WTC11 (cell line): ENCODE data around the gene GDPD4. TPM values are rescaled to one million over a fixed set of nuclear protein-coding genes. Genes with fewer than 3 reads are reported as not detected.

ENCODE experiments used
- ATAC-seq: fragments of 200-7000 bp; cut with Tn5 transposase; 2 replicates; pipeline ENCODE4 v1.10.0; 2021; ENCODE audit warnings: mild to moderate bottlenecking, moderate library complexity
- CTCF ChIA-PET: fragments of 300-600 bp; sonication (Branson Sonifier 250); formaldehyde crosslinking; loops from one replicate; lab custom pipeline; 2021; ENCODE audit warnings: antibody characterized with exemption; lab: Charles Lee
- POLR2A ChIA-PET: fragments of 350-600 bp; sonication (Branson Sonifier 250); formaldehyde crosslinking; loops from one replicate; lab custom pipeline; 2021; ENCODE audit warnings: antibody characterized with exemption; lab: Charles Lee
- DNase-seq: peaks from one replicate; pipeline ENCODE4 v3.0.0; 2021; ENCODE audit warnings: low spot score
- H3K27ac Mint-ChIP-seq: 2 replicates; pipeline ENCODE4 v1.8.0; 2021; ENCODE audit warnings: mixed read lengths
- H3K27me3 Mint-ChIP-seq: 2 replicates; pipeline ENCODE4 v1.8.0; 2021; ENCODE audit warnings: low read depth, mild to moderate bottlenecking, moderate library complexity, mixed read lengths
- H3K36me3 Mint-ChIP-seq: 2 replicates; pipeline ENCODE4 v1.8.0; 2021; ENCODE audit warnings: mixed read lengths
- H3K4me1 Mint-ChIP-seq: 2 replicates; pipeline ENCODE4 v1.8.0; 2022; ENCODE audit warnings: mixed read lengths
- H3K4me3 Mint-ChIP-seq: 2 replicates; pipeline ENCODE4 v1.8.0; 2021; ENCODE audit warnings: mild to moderate bottlenecking, moderate library complexity, mixed read lengths
- H3K9me3 Mint-ChIP-seq: 2 replicates; pipeline ENCODE4 v1.8.0; 2021; ENCODE audit warnings: mixed read lengths
- CBFB ChIP-seq: sonication (generic); formaldehyde crosslinking; IDR thresholded peaks from 2 replicates; pipeline ENCODE4 v1.8.1; 2022; ENCODE audit warnings: mild to moderate bottlenecking, low read depth, missing genetic modification reagents
- EMX1 ChIP-seq: fragments of 250-450 bp; sonication (Bioruptor Pico); IDR thresholded peaks from 2 replicates; pipeline ENCODE4 v1.8.0; 2021; ENCODE audit warnings: mild to moderate bottlenecking
- FOXP1 ChIP-seq: sonication (generic); formaldehyde crosslinking; IDR thresholded peaks from 2 replicates; pipeline ENCODE4 v1.8.0; 2022; ENCODE audit warnings: missing genetic modification reagents, mild to moderate bottlenecking, moderate library complexity, borderline replicate concordance
- MXD4 ChIP-seq: fragments of 250-450 bp; sonication (Bioruptor Pico); IDR thresholded peaks from 2 replicates; pipeline ENCODE4 v1.8.0; 2021; ENCODE audit warnings: mild to moderate bottlenecking, moderate library complexity, borderline replicate concordance
- MYBL2 ChIP-seq: sonication (generic); formaldehyde crosslinking; IDR thresholded peaks from 2 replicates; pipeline ENCODE4 v1.8.1; 2023; ENCODE audit warnings: mild to moderate bottlenecking, moderate library complexity, missing genetic modification reagents
- NFE2L1 ChIP-seq: sonication (generic); formaldehyde crosslinking; IDR thresholded peaks from 2 replicates; pipeline ENCODE4 v1.8.1; 2023; ENCODE audit warnings: missing genetic modification reagents
- NFYB ChIP-seq: sonication (generic); formaldehyde crosslinking; conservative IDR thresholded peaks from 2 replicates; pipeline ENCODE4 v1.8.0; 2022; ENCODE audit warnings: low read depth, missing genetic modification reagents
- PRRX2 ChIP-seq: fragments of 250-450 bp; sonication (Bioruptor Pico); IDR thresholded peaks from 2 replicates; pipeline ENCODE4 v1.8.0; 2021; ENCODE audit warnings: mild to moderate bottlenecking
- RORB ChIP-seq: fragments of 250-450 bp; sonication (Bioruptor Pico); IDR thresholded peaks from 2 replicates; pipeline ENCODE4 v1.9.0; 2021; ENCODE audit warnings: mild to moderate bottlenecking
- SOX15 ChIP-seq: fragments of 250-450 bp; sonication (Bioruptor Pico); IDR thresholded peaks from 2 replicates; pipeline ENCODE4 v1.9.0; 2021; ENCODE audit warnings: mild to moderate bottlenecking
- TCF7 ChIP-seq: sonication (generic); formaldehyde crosslinking; IDR thresholded peaks from 2 replicates; pipeline ENCODE4 v1.8.0; 2022; ENCODE audit warnings: mild to moderate bottlenecking, low read depth, missing genetic modification reagents, moderate library complexity
- TEAD4 ChIP-seq: sonication (generic); formaldehyde crosslinking; IDR thresholded peaks from 2 replicates; pipeline ENCODE4 v1.8.0; 2022; ENCODE audit warnings: mild to moderate bottlenecking, missing genetic modification reagents
- ZNF138 ChIP-seq: sonication (generic); formaldehyde crosslinking; conservative IDR thresholded peaks from 2 replicates; pipeline ENCODE4 v1.8.1; 2022; ENCODE audit warnings: mild to moderate bottlenecking, moderate library complexity, missing genetic modification reagents
- ZNF416 ChIP-seq: fragments of 250-450 bp; sonication (Bioruptor Pico); IDR thresholded peaks from 2 replicates; pipeline ENCODE4 v1.9.0; 2021; ENCODE audit warnings: mild to moderate bottlenecking, inconsistent platforms
- total RNA-seq: library from RNA; stranded (reverse); gene quantifications from 3 replicates; pipeline ENCODE4 v1.2.3, GENCODE V29; 2021
- TF ChIP-seq, protein P1 (sequence below): sonication (generic); formaldehyde crosslinking; IDR thresholded peaks from 2 replicates; pipeline ENCODE4 v1.8.0; 2023; ENCODE audit warnings: missing genetic modification reagents, mild to moderate bottlenecking, borderline replicate concordance
- TF ChIP-seq, protein P2 (sequence below): sonication (generic); formaldehyde crosslinking; IDR thresholded peaks from 2 replicates; pipeline ENCODE4 v1.8.1; 2023; ENCODE audit warnings: mild to moderate bottlenecking, missing genetic modification reagents
- TF ChIP-seq, protein P3 (sequence below): fragments of 250-450 bp; sonication (Bioruptor Pico); IDR thresholded peaks from 2 replicates; pipeline ENCODE4 v2.1.2; 2022; ENCODE audit warnings: mild to moderate bottlenecking, moderate library complexity
- TF ChIP-seq, protein P4 (sequence below): sonication (generic); formaldehyde crosslinking; IDR thresholded peaks from 2 replicates; pipeline ENCODE4 v1.8.0; 2022; ENCODE audit warnings: mild to moderate bottlenecking, missing genetic modification reagents
- TF ChIP-seq, protein P5 (sequence below): fragments of 250-450 bp; sonication (Bioruptor Pico); IDR thresholded peaks from 2 replicates; pipeline ENCODE4 v1.9.0; 2021; ENCODE audit warnings: moderate library complexity, mild to moderate bottlenecking, inconsistent platforms, borderline replicate concordance
- TF ChIP-seq, protein P6 (sequence below): sonication (generic); formaldehyde crosslinking; IDR thresholded peaks from 2 replicates; pipeline ENCODE4 v1.8.1; 2023; ENCODE audit warnings: mild to moderate bottlenecking, missing genetic modification reagents, moderate library complexity
- TF ChIP-seq, protein P7 (sequence below): sonication (generic); formaldehyde crosslinking; IDR thresholded peaks from 2 replicates; pipeline ENCODE4 v1.8.1; 2022; ENCODE audit warnings: low read depth, missing genetic modification reagents, borderline replicate concordance
- TF ChIP-seq, protein P8 (sequence below): sonication (generic); formaldehyde crosslinking; IDR thresholded peaks from 2 replicates; pipeline ENCODE4 v1.8.1; 2023; ENCODE audit warnings: mild to moderate bottlenecking, missing genetic modification reagents
- TF ChIP-seq, protein P9 (sequence below): sonication (generic); formaldehyde crosslinking; IDR thresholded peaks from 2 replicates; pipeline ENCODE4 v1.8.1; 2023; ENCODE audit warnings: mild to moderate bottlenecking, missing genetic modification reagents, moderate library complexity

GDPD4 gene
- total RNA-seq, 1 experiment from 2014 or later, result not detected

DNA sequence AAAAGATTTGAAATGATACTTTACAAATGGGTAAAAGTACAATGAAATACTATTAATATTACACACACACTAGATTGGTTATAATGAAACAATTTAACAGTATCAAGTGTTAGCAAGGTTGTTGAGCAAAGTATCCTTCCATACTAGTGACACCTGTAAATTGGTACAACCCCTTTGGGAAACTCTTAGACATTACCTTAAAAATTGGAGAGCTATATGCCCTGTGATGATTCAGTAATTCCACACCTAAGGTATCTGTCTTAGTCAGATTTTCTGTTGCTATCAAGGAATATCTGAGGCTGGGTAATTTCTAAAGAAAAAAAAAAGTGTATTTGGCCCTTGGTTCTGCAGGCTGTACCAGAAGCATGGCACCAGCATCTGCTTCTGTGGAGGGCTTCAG is 7.4 kb upstream of the GDPD4 start (continued):
- TF ChIP-seq, protein P1, sequence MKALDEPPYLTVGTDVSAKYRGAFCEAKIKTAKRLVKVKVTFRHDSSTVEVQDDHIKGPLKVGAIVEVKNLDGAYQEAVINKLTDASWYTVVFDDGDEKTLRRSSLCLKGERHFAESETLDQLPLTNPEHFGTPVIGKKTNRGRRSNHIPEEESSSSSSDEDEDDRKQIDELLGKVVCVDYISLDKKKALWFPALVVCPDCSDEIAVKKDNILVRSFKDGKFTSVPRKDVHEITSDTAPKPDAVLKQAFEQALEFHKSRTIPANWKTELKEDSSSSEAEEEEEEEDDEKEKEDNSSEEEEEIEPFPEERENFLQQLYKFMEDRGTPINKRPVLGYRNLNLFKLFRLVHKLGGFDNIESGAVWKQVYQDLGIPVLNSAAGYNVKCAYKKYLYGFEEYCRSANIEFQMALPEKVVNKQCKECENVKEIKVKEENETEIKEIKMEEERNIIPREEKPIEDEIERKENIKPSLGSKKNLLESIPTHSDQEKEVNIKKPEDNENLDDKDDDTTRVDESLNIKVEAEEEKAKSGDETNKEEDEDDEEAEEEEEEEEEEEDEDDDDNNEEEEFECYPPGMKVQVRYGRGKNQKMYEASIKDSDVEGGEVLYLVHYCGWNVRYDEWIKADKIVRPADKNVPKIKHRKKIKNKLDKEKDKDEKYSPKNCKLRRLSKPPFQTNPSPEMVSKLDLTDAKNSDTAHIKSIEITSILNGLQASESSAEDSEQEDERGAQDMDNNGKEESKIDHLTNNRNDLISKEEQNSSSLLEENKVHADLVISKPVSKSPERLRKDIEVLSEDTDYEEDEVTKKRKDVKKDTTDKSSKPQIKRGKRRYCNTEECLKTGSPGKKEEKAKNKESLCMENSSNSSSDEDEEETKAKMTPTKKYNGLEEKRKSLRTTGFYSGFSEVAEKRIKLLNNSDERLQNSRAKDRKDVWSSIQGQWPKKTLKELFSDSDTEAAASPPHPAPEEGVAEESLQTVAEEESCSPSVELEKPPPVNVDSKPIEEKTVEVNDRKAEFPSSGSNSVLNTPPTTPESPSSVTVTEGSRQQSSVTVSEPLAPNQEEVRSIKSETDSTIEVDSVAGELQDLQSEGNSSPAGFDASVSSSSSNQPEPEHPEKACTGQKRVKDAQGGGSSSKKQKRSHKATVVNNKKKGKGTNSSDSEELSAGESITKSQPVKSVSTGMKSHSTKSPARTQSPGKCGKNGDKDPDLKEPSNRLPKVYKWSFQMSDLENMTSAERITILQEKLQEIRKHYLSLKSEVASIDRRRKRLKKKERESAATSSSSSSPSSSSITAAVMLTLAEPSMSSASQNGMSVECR, result no peak
- TF ChIP-seq FOXP1 (CRISPR knock-in tag), result no peak
- no peak for TF ChIP-seq PRRX2 (CRISPR knock-in tag)
- TF ChIP-seq, protein P2, sequence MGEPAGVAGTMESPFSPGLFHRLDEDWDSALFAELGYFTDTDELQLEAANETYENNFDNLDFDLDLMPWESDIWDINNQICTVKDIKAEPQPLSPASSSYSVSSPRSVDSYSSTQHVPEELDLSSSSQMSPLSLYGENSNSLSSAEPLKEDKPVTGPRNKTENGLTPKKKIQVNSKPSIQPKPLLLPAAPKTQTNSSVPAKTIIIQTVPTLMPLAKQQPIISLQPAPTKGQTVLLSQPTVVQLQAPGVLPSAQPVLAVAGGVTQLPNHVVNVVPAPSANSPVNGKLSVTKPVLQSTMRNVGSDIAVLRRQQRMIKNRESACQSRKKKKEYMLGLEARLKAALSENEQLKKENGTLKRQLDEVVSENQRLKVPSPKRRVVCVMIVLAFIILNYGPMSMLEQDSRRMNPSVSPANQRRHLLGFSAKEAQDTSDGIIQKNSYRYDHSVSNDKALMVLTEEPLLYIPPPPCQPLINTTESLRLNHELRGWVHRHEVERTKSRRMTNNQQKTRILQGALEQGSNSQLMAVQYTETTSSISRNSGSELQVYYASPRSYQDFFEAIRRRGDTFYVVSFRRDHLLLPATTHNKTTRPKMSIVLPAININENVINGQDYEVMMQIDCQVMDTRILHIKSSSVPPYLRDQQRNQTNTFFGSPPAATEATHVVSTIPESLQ (CRISPR knock-in tag), result no peak
- TF ChIP-seq ZNF416, result no peak
- TF ChIP-seq, protein P3, sequence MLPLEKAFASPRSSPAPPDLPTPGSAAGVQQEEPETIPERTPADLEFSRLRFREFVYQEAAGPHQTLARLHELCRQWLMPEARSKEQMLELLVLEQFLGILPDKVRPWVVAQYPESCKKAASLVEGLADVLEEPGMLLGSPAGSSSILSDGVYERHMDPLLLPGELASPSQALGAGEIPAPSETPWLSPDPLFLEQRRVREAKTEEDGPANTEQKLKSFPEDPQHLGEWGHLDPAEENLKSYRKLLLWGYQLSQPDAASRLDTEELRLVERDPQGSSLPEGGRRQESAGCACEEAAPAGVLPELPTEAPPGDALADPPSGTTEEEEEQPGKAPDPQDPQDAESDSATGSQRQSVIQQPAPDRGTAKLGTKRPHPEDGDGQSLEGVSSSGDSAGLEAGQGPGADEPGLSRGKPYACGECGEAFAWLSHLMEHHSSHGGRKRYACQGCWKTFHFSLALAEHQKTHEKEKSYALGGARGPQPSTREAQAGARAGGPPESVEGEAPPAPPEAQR (CRISPR knock-in tag), result no peak
- TF ChIP-seq NFE2L1 (CRISPR knock-in tag), result no peak
- TF ChIP-seq NFYB (CRISPR knock-in tag), result no peak
- TF ChIP-seq CBFB, result no peak
- no peak for TF ChIP-seq TEAD4

DNA sequence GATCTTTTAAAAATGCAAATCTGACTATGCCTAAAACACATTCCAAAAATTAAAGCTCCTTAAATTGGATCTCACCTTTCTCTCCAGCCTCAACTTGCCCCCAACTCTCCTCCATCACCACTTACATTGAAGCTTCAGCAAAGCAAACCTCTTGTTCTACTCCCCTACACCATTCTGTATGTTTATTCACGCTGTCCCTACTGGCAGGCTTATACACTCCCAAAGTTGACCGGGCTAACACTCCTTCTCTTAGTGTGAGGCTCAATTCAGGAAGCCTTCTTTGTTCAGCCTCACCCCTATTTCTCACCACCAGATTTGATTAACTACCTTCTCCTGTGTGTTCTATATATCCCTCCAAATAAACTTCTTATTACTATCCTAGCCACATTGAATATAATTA is 1.8 kb upstream of the GDPD4 start:
- no peak overlapping the region for H3K4me3 Mint-ChIP-seq
- no peak overlapping the region for H3K27ac Mint-ChIP-seq
- no peak for DNase-seq
- H3K4me1 Mint-ChIP-seq, result peaks cover 15% of the 10 kb centered on the region
- no peaks in the 10 kb centered on the region for H3K9me3 Mint-ChIP-seq
- POLR2A ChIA-PET, result interaction anchor here (0.6 kb wide), 1 partner anchor 8 kb away, joined by 4 read pairs; no protein-coding TSS in a partner anchor
- CTCF ChIA-PET, result interaction anchor here (1.0 to 1.3 kb wide), 2 partner anchors 108 to 287 kb away, joined by 3 to 4 read pairs; partner anchors contain the start of gene AQP11
- H3K36me3 Mint-ChIP-seq, result no peaks in the 10 kb centered on the region
- H3K27me3 Mint-ChIP-seq, result peaks cover 2% of the 10 kb centered on the region; the same call in 1 of the 2 replicates
- ATAC-seq, result peak; percentile 76
- TF ChIP-seq, protein P4, sequence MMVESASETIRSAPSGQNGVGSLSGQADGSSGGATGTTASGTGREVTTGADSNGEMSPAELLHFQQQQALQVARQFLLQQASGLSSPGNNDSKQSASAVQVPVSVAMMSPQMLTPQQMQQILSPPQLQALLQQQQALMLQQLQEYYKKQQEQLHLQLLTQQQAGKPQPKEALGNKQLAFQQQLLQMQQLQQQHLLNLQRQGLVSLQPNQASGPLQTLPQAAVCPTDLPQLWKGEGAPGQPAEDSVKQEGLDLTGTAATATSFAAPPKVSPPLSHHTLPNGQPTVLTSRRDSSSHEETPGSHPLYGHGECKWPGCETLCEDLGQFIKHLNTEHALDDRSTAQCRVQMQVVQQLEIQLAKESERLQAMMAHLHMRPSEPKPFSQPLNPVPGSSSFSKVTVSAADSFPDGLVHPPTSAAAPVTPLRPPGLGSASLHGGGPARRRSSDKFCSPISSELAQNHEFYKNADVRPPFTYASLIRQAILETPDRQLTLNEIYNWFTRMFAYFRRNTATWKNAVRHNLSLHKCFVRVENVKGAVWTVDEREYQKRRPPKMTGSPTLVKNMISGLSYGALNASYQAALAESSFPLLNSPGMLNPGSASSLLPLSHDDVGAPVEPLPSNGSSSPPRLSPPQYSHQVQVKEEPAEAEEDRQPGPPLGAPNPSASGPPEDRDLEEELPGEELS (CRISPR knock-in tag), result no peak
- no peak for TF ChIP-seq MYBL2
- no peak for TF ChIP-seq ZNF138 (CRISPR knock-in tag)
- TF ChIP-seq, protein P5, sequence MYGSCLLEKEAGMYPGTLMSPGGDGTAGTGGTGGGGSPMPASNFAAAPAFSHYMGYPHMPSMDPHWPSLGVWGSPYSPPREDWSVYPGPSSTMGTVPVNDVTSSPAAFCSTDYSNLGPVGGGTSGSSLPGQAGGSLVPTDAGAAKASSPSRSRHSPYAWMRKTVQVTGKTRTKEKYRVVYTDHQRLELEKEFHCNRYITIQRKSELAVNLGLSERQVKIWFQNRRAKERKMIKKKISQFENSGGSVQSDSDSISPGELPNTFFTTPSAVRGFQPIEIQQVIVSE (CRISPR knock-in tag), result no peak
- no peak for TF ChIP-seq SOX15 (CRISPR knock-in tag)
- no peak for TF ChIP-seq TCF7
- TF ChIP-seq, protein P6, sequence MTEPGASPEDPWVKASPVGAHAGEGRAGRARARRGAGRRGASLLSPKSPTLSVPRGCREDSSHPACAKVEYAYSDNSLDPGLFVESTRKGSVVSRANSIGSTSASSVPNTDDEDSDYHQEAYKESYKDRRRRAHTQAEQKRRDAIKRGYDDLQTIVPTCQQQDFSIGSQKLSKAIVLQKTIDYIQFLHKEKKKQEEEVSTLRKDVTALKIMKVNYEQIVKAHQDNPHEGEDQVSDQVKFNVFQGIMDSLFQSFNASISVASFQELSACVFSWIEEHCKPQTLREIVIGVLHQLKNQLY (CRISPR knock-in tag), result no peak
- no peak for TF ChIP-seq MXD4 (CRISPR knock-in tag)
- TF ChIP-seq, protein P7, sequence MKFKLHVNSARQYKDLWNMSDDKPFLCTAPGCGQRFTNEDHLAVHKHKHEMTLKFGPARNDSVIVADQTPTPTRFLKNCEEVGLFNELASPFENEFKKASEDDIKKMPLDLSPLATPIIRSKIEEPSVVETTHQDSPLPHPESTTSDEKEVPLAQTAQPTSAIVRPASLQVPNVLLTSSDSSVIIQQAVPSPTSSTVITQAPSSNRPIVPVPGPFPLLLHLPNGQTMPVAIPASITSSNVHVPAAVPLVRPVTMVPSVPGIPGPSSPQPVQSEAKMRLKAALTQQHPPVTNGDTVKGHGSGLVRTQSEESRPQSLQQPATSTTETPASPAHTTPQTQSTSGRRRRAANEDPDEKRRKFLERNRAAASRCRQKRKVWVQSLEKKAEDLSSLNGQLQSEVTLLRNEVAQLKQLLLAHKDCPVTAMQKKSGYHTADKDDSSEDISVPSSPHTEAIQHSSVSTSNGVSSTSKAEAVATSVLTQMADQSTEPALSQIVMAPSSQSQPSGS (CRISPR knock-in tag), result no peak
- no peak for TF ChIP-seq RORB (CRISPR knock-in tag)
- no peak for TF ChIP-seq EMX1 (CRISPR knock-in tag)
- TF ChIP-seq, protein P8, sequence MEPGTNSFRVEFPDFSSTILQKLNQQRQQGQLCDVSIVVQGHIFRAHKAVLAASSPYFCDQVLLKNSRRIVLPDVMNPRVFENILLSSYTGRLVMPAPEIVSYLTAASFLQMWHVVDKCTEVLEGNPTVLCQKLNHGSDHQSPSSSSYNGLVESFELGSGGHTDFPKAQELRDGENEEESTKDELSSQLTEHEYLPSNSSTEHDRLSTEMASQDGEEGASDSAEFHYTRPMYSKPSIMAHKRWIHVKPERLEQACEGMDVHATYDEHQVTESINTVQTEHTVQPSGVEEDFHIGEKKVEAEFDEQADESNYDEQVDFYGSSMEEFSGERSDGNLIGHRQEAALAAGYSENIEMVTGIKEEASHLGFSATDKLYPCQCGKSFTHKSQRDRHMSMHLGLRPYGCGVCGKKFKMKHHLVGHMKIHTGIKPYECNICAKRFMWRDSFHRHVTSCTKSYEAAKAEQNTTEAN, result no peak
- TF ChIP-seq, protein P9, sequence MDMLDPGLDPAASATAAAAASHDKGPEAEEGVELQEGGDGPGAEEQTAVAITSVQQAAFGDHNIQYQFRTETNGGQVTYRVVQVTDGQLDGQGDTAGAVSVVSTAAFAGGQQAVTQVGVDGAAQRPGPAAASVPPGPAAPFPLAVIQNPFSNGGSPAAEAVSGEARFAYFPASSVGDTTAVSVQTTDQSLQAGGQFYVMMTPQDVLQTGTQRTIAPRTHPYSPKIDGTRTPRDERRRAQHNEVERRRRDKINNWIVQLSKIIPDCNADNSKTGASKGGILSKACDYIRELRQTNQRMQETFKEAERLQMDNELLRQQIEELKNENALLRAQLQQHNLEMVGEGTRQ (CRISPR knock-in tag), result no peak
